Skeletal muscle tissue (tissue), 4 donors: ENCODE results near the gene MFAP3. TPM values are rescaled to one million over a fixed set of nuclear protein-coding genes. Genes with fewer than 3 reads are reported as not detected.

ENCODE experiments used
- H3K27ac ChIP-seq: one replicate; pipeline ENCODE4 v1.7.0; 2013; ENCODE audit warnings: mild to moderate bottlenecking, low read depth, low read length, inconsistent platforms
- H3K27me3 ChIP-seq, 3 donors: one replicate each; pipeline ENCODE4 v1.7.0; 2013; ENCODE audit warnings: low read length in 3 of 3; ENCODE audit not compliant: control insufficient read depth in 3 of 3, insufficient read depth in 3 of 3
- H3K36me3 ChIP-seq, 3 donors: one replicate each; pipeline ENCODE4 v1.7.0; 2013; ENCODE audit warnings: low read length in 3 of 3; ENCODE audit not compliant: control insufficient read depth in 3 of 3, insufficient read depth in 3 of 3
- H3K4me1 ChIP-seq, 3 donors: one replicate each; pipeline ENCODE4 v1.7.0; 2013; ENCODE audit warnings: low read length in 3 of 3, mild to moderate bottlenecking in 3 of 3; ENCODE audit not compliant: control insufficient read depth in 3 of 3, insufficient read depth in 3 of 3
- H3K4me3 ChIP-seq, 3 donors: one replicate each; pipeline ENCODE4 v1.7.0; 2013; ENCODE audit warnings: low read length in 3 of 3
- H3K9ac ChIP-seq, 3 donors: one replicate each; pipeline ENCODE4 v1.7.0; 2013; ENCODE audit warnings: low read length in 3 of 3, mild to moderate bottlenecking in 3 of 3, moderate library complexity in 2 of 3, low read depth in 1 of 3
- H3K9me3 ChIP-seq, 3 donors: one replicate each; pipeline ENCODE4 v1.7.0; 2013; ENCODE audit warnings: low read length in 3 of 3; ENCODE audit not compliant: control insufficient read depth in 3 of 3
- total RNA-seq: library from RNA; depleted of rRNA; stranded (reverse); fragments of >200 nt; gene quantifications from one replicate; pipeline ENCODE4 v1.2.3, GENCODE V29; 2014
- donor health status: Osteomylitis.

The MFAP3 gene
- 69.9 TPM for total RNA-seq

GRCh38 chr5:154038707-154039457 lies at the start of gene MFAP3, which contains the start of gene FAM114A2:
TSS of gene MFAP3 (plus strand) at chr5:154038967. CDS start at chr5:154049723, 10,756 bp downstream.
TSS of gene FAM114A2 (minus strand) at chr5:154038910. CDS start at chr5:154034953, 3,957 bp downstream.
- H3K4me3 ChIP-seq, result peak within 1 kb of the TSS; percentile 92 to 99 (median 98)
- no peaks in the 10 kb centered on the region for H3K9me3 ChIP-seq
- H3K4me1 ChIP-seq, result peaks cover 0 to 20% (median 11%) of the 10 kb centered on the region in 3 donors
- H3K27ac ChIP-seq, result peak within 1 kb of the TSS; percentile 93
- no peaks in the 10 kb centered on the region for H3K27me3 ChIP-seq
- H3K36me3 ChIP-seq, result no peaks in the 10 kb centered on the region
- H3K9ac ChIP-seq, result peak within 1 kb of the TSS; percentile 91 to 98 (median 96)

GRCh38 chr5:153991168-153991567 lies 47.6 kb upstream of the MFAP3 start:
- Histone ChIP-seq H3K36me3 (peaks cover 8 to 24% (median 10%) of the 10 kb centered on the region in 3 donors), H3K4me1 (no peaks in the 10 kb centered on the region), H3K27me3 (no peaks in the 10 kb centered on the region)

DNA sequence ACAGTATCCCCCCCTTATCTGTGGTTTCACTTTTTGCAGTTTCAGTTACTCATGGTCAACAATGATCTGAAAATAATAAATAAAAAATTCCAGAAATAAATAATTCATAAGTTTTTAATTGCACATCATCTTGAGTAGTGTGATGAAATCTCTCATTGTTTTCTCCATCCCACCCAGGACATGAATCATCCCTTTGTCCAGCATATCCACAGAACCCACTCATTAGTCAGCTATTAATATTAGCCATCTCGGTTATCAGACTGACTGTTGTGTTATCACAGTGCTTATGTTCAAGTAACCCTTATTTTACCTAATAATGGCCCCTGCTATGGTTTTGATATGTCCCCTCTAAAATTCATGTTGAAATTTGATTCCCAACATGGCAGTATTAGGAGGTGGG lies 40.8 kb upstream of the MFAP3 start:
- H3K9me3 ChIP-seq, result no peaks in the 10 kb centered on the region
- no peak overlapping the region for H3K9ac ChIP-seq
- peaks cover 18 to 29% (median 22%) of the 10 kb centered on the region in 3 donors for H3K36me3 ChIP-seq
- H3K27ac ChIP-seq, result no peak overlapping the region
- peaks cover 0 to 2% (median 0%) of the 10 kb centered on the region in 3 donors for H3K4me1 ChIP-seq
- no peak overlapping the region for H3K4me3 ChIP-seq
- H3K27me3 ChIP-seq, result no peaks in the 10 kb centered on the region

More at GRCh38 chr5:153991168-153991567, 47.6 kb upstream of the MFAP3 start:
- Histone ChIP-seq H3K4me3 (no peak overlapping the region), H3K9me3 (no peaks in the 10 kb centered on the region), H3K27ac (no peak overlapping the region), H3K9ac (no peak overlapping the region)

DNA sequence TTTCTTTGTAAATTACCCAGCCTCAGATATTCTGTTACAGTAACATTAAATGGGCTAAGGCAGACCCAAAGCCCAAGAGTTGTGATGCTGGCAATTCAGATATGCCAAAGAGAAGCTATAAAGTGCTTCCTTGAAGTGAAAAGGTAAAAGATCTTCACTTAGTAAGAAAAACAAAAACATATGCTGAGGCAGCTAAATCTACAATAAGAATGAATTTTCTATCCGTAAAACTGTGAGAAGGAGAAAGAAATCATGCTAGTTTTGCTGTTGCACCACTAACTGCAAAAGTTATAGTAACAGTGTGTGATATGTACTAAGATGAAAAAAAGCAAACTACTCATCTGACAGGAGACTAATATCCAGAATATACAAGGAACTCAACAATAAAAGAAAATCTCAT lies 40.0 kb upstream of the MFAP3 start:
- H3K36me3 ChIP-seq, result peaks cover 18 to 26% (median 20%) of the 10 kb centered on the region in 3 donors
- H3K27ac ChIP-seq, result no peak overlapping the region
- H3K4me3 ChIP-seq, result no peak overlapping the region
- H3K4me1 ChIP-seq, result peaks cover 0 to 2% (median 0%) of the 10 kb centered on the region in 3 donors
- no peak overlapping the region for H3K9ac ChIP-seq
- no peaks in the 10 kb centered on the region for H3K9me3 ChIP-seq
- H3K27me3 ChIP-seq, result no peaks in the 10 kb centered on the region

GRCh38 chr5:153999995-154000394 lies 38.8 kb upstream of the MFAP3 start:
- H3K9ac ChIP-seq, result no peak overlapping the region
- no peak overlapping the region for H3K4me3 ChIP-seq
- no peak overlapping the region for H3K27ac ChIP-seq
- H3K4me1 ChIP-seq, result peaks cover 0 to 2% (median 0%) of the 10 kb centered on the region in 3 donors
- peaks cover 12 to 18% (median 15%) of the 10 kb centered on the region in 3 donors for H3K36me3 ChIP-seq
- no peaks in the 10 kb centered on the region for H3K27me3 ChIP-seq
- H3K9me3 ChIP-seq, result no peaks in the 10 kb centered on the region

- H3K27me3 ChIP-seq, result no peaks in the 10 kb centered on the region
- no peak overlapping the region for H3K4me3 ChIP-seq
- peaks cover 0 to 2% (median 0%) of the 10 kb centered on the region in 3 donors for H3K4me1 ChIP-seq
- no peaks in the 10 kb centered on the region for H3K9me3 ChIP-seq
- peaks cover 12 to 18% (median 15%) of the 10 kb centered on the region in 3 donors for H3K36me3 ChIP-seq
- no peak overlapping the region for H3K9ac ChIP-seq
- H3K27ac ChIP-seq, result peak overlapping the region; percentile 57
Measured at GRCh38 chr5:154000703-154001102, 38.1 kb upstream of the MFAP3 start.

DNA sequence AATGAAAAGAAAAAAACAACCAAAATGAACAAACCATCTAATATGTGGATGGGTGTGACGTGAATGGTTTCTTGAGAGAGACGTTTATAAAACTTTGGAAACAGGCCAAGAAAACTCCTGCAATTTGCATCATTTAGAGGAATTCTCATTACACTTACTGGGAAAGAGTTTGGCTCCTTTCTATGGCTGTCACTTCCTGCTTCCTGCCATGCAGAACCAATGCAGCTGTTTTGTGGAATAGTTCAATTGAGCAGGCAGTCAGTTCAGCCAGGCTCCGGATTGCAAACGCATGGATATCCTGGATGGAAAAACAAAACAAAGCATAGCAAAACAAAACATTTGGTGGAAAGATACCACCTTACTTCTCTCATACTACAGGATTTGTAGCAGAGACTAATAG lies 36.7 kb upstream of the MFAP3 start:
- Histone ChIP-seq H3K36me3 (peaks cover 9 to 15% (median 12%) of the 10 kb centered on the region in 3 donors), H3K27ac (peak overlapping the region; percentile 81), H3K27me3 (no peaks in the 10 kb centered on the region), H3K9ac (no peak overlapping the region), H3K4me3 (no peak overlapping the region), H3K4me1 (peaks cover 0 to 2% (median 0%) of the 10 kb centered on the region in 3 donors), H3K9me3 (no peaks in the 10 kb centered on the region)

DNA sequence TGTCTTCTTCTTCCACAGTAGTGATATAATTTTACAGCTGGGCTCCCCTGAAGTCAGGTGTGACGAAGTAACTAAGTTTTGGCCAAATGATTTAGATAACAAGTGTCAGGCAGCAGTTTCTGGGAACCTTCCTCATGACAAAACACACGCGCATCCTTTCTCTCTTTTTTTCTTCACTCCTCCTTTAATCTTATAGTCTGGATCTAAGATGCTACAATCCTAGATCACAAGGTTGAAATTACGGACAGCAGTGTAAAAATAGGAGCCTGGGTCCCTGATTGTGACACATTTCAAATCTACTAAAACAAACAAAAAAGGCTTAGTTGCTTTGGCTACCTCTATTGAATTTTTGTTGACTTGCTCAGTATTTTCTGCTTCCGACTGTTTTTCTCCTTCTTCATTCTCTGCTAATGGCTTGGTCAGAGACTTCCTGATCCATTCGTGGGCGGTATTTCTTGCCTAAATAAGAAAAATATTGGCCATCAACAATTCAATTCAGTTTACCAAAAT lies 36.2 kb upstream of the MFAP3 start:
- Histone ChIP-seq H3K9me3 (no peaks in the 10 kb centered on the region), H3K4me3 (no peak overlapping the region), H3K27ac (peak overlapping the region; percentile 81), H3K36me3 (peaks cover 9 to 10% (median 9%) of the 10 kb centered on the region in 3 donors), H3K27me3 (no peaks in the 10 kb centered on the region), H3K4me1 (peaks cover 0 to 2% (median 0%) of the 10 kb centered on the region in 3 donors), H3K9ac (no peak overlapping the region)

GRCh38 chr5:154005648-154006047 lies 33.1 kb upstream of the MFAP3 start:
- H3K9ac ChIP-seq, result no peak overlapping the region
- H3K9me3 ChIP-seq, result no peaks in the 10 kb centered on the region
- H3K4me1 ChIP-seq, result peaks cover 0 to 2% (median 0%) of the 10 kb centered on the region in 3 donors
- H3K27ac ChIP-seq, result no peak overlapping the region
- no peaks in the 10 kb centered on the region for H3K27me3 ChIP-seq
- no peak overlapping the region for H3K4me3 ChIP-seq
- peaks cover 6 to 15% (median 14%) of the 10 kb centered on the region in 3 donors for H3K36me3 ChIP-seq

GRCh38 chr5:154010660-154011059 lies 28.1 kb upstream of the MFAP3 start:
- H3K36me3 ChIP-seq, result peaks cover 0 to 18% (median 13%) of the 10 kb centered on the region in 3 donors

More at GRCh38 chr5:154010660-154011059, 28.1 kb upstream of the MFAP3 start:
- no peak overlapping the region for H3K4me3 ChIP-seq
- H3K4me1 ChIP-seq, result no peaks in the 10 kb centered on the region
- no peaks in the 10 kb centered on the region for H3K9me3 ChIP-seq
- no peak overlapping the region for H3K27ac ChIP-seq
- no peak overlapping the region for H3K9ac ChIP-seq
- H3K27me3 ChIP-seq, result no peaks in the 10 kb centered on the region
